ENCODE results near the gene HCN2. TPM values are rescaled to one million over a fixed set of nuclear protein-coding genes. Genes with fewer than 3 reads are reported as not detected.

HCN2 gene
- total RNA-seq, 1 experiment from 2014 or later: 9.2 TPM

GRCh38 chr19:653425-653824 lies 63.7 kb downstream of the HCN2 start:
- Mint-ChIP-seq H3K4me3 (no peak overlapping the region), H3K4me1 (no peaks in the 10 kb centered on the region), H3K36me3 (no peaks in the 10 kb centered on the region), H3K27ac (no peak overlapping the region), H3K27me3 (ENCODE audit: low read depth) (no peaks in the 10 kb centered on the region), H3K9me3 (no peaks in the 10 kb centered on the region)
- ChIA-PET CTCF (no interaction called here), POLR2A (no interaction called here)
- TF ChIP-seq NFE2L1 (CRISPR knock-in tag; IDR thresholded peaks at IDR 0.05) (no peak), ZNF512 (CRISPR knock-in tag; IDR thresholded peaks at IDR 0.05; ENCODE audit: borderline replicate concordance) (no peak), TCF7 (CRISPR knock-in tag; IDR thresholded peaks at IDR 0.05; ENCODE audit: low read depth) (no peak), MYBL2 (CRISPR knock-in tag; IDR thresholded peaks at IDR 0.05) (no peak)
- ATAC-seq (no peak), DNase-seq (ENCODE audit: low spot score) (no peak)

- H3K4me3 Mint-ChIP-seq: no peak overlapping the region
- ATAC-seq: no peak
- no peaks in the 10 kb centered on the region for H3K36me3 Mint-ChIP-seq
- ChIA-PET POLR2A (interaction anchor here (1.0 kb wide), 1 partner anchor 144 kb away, joined by 3 read pairs; no protein-coding TSS in a partner anchor), CTCF (interaction anchor here (1.4 kb wide), 1 partner anchor 23 kb away, joined by 4 read pairs; no protein-coding TSS in a partner anchor)
- H3K9me3 Mint-ChIP-seq: no peaks in the 10 kb centered on the region
- TF ChIP-seq ZNF423 (CRISPR knock-in tag; IDR thresholded peaks at IDR 0.05): no peak
- no peaks in the 10 kb centered on the region for H3K27me3 Mint-ChIP-seq (ENCODE audit: low read depth)
- peaks cover 3% of the 10 kb centered on the region; the same call in 1 of the 2 replicates for H3K4me1 Mint-ChIP-seq
- DNase-seq (ENCODE audit: low spot score): no peak
- peak overlapping the region; percentile 53 for H3K27ac Mint-ChIP-seq
Measured at GRCh38 chr19:655691-656090, 66.0 kb downstream of the HCN2 start.

- Mint-ChIP-seq H3K27me3 (ENCODE audit: low read depth) (no peaks in the 10 kb centered on the region), H3K27ac (no peak overlapping the region), H3K9me3 (no peaks in the 10 kb centered on the region), H3K36me3 (no peaks in the 10 kb centered on the region), H3K4me3 (no peak overlapping the region), H3K4me1 (peaks cover 16% of the 10 kb centered on the region)
- POLR2A ChIA-PET: no interaction called here
- no peak for TF ChIP-seq TEAD4 (CRISPR knock-in tag; IDR thresholded peaks at IDR 0.05)
- no peak for TF ChIP-seq HMGA2 (CRISPR knock-in tag; IDR thresholded peaks at IDR 0.05)
- TF ChIP-seq FOXP4 (CRISPR knock-in tag; IDR thresholded peaks at IDR 0.05): no peak
- TF ChIP-seq IRF2 (CRISPR knock-in tag; IDR thresholded peaks at IDR 0.05; ENCODE audit: borderline replicate concordance, low read depth): no peak
- no peak for TF ChIP-seq ZNF138 (CRISPR knock-in tag; conservative IDR thresholded peaks at IDR 0.05)
- no peak for TF ChIP-seq ZSCAN18 (CRISPR knock-in tag; IDR thresholded peaks at IDR 0.05)
- no peak for TF ChIP-seq ATF1 (CRISPR knock-in tag; IDR thresholded peaks at IDR 0.05)
- TF ChIP-seq ZMAT4 (CRISPR knock-in tag; IDR thresholded peaks at IDR 0.05): no peak
- TF ChIP-seq ZNF671 (CRISPR knock-in tag; IDR thresholded peaks at IDR 0.05): no peak
- TF ChIP-seq ZNF232 (CRISPR knock-in tag; IDR thresholded peaks at IDR 0.05): no peak
- CTCF ChIA-PET: interaction anchor here (1.0 to 1.4 kb wide), 2 partner anchors 13 to 23 kb away, joined by 3 to 4 read pairs; no protein-coding TSS in a partner anchor
- DNase-seq (ENCODE audit: low spot score) (no peak), ATAC-seq (no peak)
Measured at GRCh38 chr19:656751-657559, 67.3 kb downstream of the HCN2 start.

Data from WTC11 (cell line).